Skeletal muscle tissue (tissue), 5 donors: ENCODE data around the gene IDNK. TPM values are rescaled to one million over a fixed set of nuclear protein-coding genes. Genes with fewer than 3 reads are reported as not detected.

ENCODE experiments used
- H3K27ac ChIP-seq: one replicate; pipeline ENCODE4 v1.7.0; 2013; ENCODE audit warnings: mild to moderate bottlenecking, low read depth, low read length, inconsistent platforms
- H3K27me3 ChIP-seq, 3 donors: one replicate each; pipeline ENCODE4 v1.7.0; 2013; ENCODE audit warnings: low read length in 3 of 3; ENCODE audit not compliant: control insufficient read depth in 3 of 3, insufficient read depth in 3 of 3
- H3K36me3 ChIP-seq, 3 donors: one replicate each; pipeline ENCODE4 v1.7.0; 2013; ENCODE audit warnings: low read length in 3 of 3; ENCODE audit not compliant: control insufficient read depth in 3 of 3, insufficient read depth in 3 of 3
- H3K4me1 ChIP-seq, 3 donors: one replicate each; pipeline ENCODE4 v1.7.0; 2013; ENCODE audit warnings: low read length in 3 of 3, mild to moderate bottlenecking in 3 of 3; ENCODE audit not compliant: control insufficient read depth in 3 of 3, insufficient read depth in 3 of 3
- H3K4me3 ChIP-seq, 3 donors: one replicate each; pipeline ENCODE4 v1.7.0; 2013; ENCODE audit warnings: low read length in 3 of 3
- H3K9ac ChIP-seq, 3 donors: one replicate each; pipeline ENCODE4 v1.7.0; 2013; ENCODE audit warnings: low read length in 3 of 3, mild to moderate bottlenecking in 3 of 3, moderate library complexity in 2 of 3, low read depth in 1 of 3
- H3K9me3 ChIP-seq, 3 donors: one replicate each; pipeline ENCODE4 v1.7.0; 2013; ENCODE audit warnings: low read length in 3 of 3; ENCODE audit not compliant: control insufficient read depth in 3 of 3
- small RNA-seq: library from RNA; depleted of rRNA; stranded (forward); fragments of <200 nt; gene quantifications from one replicate; pipeline ENCODE3, GENCODE V24; 2014
- total RNA-seq: library from RNA; depleted of rRNA; stranded (reverse); fragments of >200 nt; gene quantifications from one replicate; pipeline ENCODE4 v1.2.3, GENCODE V29; 2014
- donor health status: Osteomylitis.

Gene IDNK
- total RNA-seq, 1 donor from 2014 or later, result 3.1 TPM

- Histone ChIP-seq H3K4me3 (no peak overlapping the region), H3K9ac (no peak overlapping the region), H3K36me3 (peaks cover 13 to 54% (median 31%) of the 10 kb centered on the region in 3 donors), H3K27me3 (no peaks in the 10 kb centered on the region), H3K9me3 (no peaks in the 10 kb centered on the region), H3K27ac (no peak overlapping the region), H3K4me1 (no peaks in the 10 kb centered on the region)
These were observed 52.5 kb downstream of the IDNK start for GRCh38 chr9:83675466-83675865.

- no peaks in the 10 kb centered on the region for H3K27me3 ChIP-seq
- H3K36me3 ChIP-seq, result peaks cover 17 to 56% (median 33%) of the 10 kb centered on the region in 3 donors
- no peak overlapping the region for H3K4me3 ChIP-seq
- H3K9ac ChIP-seq, result no peak overlapping the region
- no peaks in the 10 kb centered on the region for H3K9me3 ChIP-seq
- no peaks in the 10 kb centered on the region for H3K4me1 ChIP-seq
- H3K27ac ChIP-seq, result no peak overlapping the region
These were observed 54.7 kb downstream of the IDNK start for GRCh38 chr9:83677596-83677995.

DNA sequence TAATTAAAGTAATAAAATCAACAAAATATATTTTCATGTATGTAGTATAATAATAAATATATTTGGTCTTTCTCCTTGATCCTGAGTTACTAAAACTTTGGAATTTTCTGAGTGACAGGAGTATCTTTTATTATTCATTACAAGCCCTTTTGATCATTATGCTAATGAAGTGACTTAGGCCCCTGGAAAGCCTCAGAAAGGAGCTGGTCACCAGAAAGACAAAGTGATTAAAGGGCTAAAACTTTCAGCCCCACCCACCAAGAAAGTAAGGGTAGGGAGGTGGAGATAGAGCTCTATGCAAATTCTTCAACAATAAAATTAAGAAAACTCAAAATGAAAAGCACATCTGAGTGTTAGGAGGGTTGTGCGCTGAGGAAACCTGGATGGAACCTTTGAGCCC, 57.3 kb downstream of the IDNK start:
- Histone ChIP-seq H3K36me3 (peaks cover 14 to 44% (median 26%) of the 10 kb centered on the region in 3 donors), H3K4me1 (peaks cover 0 to 3% (median 0%) of the 10 kb centered on the region in 3 donors), H3K9ac (no peak overlapping the region), H3K4me3 (no peak overlapping the region), H3K9me3 (no peaks in the 10 kb centered on the region), H3K27me3 (no peaks in the 10 kb centered on the region), H3K27ac (no peak overlapping the region)

DNA sequence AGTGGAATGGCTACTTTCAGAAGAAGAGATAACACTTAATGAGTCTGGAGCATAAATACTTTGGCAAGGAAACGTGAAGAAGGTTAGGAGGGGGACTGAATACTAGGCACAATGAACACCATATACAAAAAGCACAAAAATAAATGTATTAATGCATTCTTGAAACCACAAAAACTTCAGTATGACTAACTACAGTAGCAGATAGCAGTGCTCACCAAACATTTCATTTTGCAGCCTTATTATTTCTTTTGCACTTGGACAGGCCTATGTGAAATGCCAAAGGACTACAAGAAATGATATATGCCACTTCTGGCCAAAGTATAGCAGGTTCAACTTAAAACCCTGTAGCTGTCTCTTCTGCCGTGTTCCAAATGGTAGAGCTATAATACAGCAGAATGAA, 58.5 kb downstream of the IDNK start:
- no peak overlapping the region for H3K9ac ChIP-seq
- H3K4me3 ChIP-seq, result no peak overlapping the region
- peaks cover 14 to 35% (median 19%) of the 10 kb centered on the region in 3 donors for H3K36me3 ChIP-seq
- H3K27ac ChIP-seq, result no peak overlapping the region
- peaks cover 0 to 5% (median 0%) of the 10 kb centered on the region in 3 donors for H3K4me1 ChIP-seq
- no peaks in the 10 kb centered on the region for H3K9me3 ChIP-seq
- H3K27me3 ChIP-seq, result no peaks in the 10 kb centered on the region

DNA sequence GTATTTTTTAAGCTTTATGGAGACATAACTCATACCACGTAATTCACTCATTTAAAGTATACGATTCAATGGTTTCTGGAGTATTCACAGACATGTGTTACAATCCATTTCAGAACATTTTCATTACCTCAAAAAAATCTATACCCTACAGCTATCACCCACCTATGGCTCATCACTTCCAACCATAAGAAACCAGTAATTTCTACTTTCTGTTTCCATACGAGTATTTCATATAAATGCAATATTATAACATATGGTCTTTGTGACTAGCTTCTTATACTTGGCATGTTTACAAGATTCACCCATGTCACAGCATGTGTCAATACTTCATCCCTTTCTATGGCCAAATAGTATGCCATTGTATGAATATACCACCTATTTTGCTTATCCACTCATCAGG, 66.0 kb downstream of the IDNK start:
- Histone ChIP-seq H3K9ac (no peak overlapping the region), H3K9me3 (no peaks in the 10 kb centered on the region), H3K36me3 (no peaks in the 10 kb centered on the region), H3K4me1 (peaks cover 7 to 14% (median 11%) of the 10 kb centered on the region in 3 donors), H3K27ac (no peak overlapping the region), H3K4me3 (no peak overlapping the region), H3K27me3 (no peaks in the 10 kb centered on the region)

DNA sequence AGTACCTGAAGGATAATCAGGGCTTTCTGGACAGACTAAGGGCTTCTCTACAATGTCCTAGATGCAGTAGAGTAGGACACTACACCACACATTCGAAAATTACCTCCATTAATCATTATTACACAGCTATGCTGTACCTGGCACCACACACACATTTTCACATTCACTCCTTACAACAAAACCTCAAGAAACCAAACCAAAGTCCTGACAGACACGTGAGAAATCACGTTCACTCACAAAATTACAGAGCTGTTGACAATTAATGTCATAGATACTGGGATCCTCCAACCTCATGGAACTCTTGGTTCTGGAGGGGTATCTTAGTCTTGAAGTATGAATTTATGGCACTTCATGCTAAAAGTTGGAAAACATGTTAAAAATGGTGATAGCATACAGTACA, 68.5 kb downstream of the IDNK start:
- H3K9ac ChIP-seq, result no peak overlapping the region
- H3K27me3 ChIP-seq, result no peaks in the 10 kb centered on the region
- peaks cover 7 to 11% (median 9%) of the 10 kb centered on the region in 3 donors for H3K4me1 ChIP-seq
- H3K9me3 ChIP-seq, result no peaks in the 10 kb centered on the region
- no peak overlapping the region for H3K27ac ChIP-seq
- H3K4me3 ChIP-seq, result no peak overlapping the region
- H3K36me3 ChIP-seq, result no peaks in the 10 kb centered on the region

Small RNAs within 50 kb of the gene (small RNA-seq; reads per million reads assigned to genes)
- not detected for gene RNU4-15P

Other genes with a start within 250 kb of the IDNK start
- gene FRMD3, start 84.7 kb upstream of the IDNK start, total RNA-seq, result 27.7 TPM
- 92.4 TPM for gene UBQLN1, start 84.8 kb downstream of the IDNK start, total RNA-seq
- gene GKAP1, start 194.6 kb downstream of the IDNK start, total RNA-seq, result 8.4 TPM